Activated CD4-positive, alpha-beta T cell treated with anti-CD3 and anti-CD28 coated beads, Interleukin-10, Interleukin-2, amounts not matched to agents 100 ng/mL and 50 ng/mL, durations not matched to agents 16 hours and 8 hours (primary cell): ENCODE measurements around the gene PROB1.
A peak's percentile ranks its signal among the peaks of the same experiment; 100 is the strongest.
"Not testable (repeated sequence)": the region's sequence is repeated elsewhere in the genome, so short reads cannot be mapped to it uniquely, and the experiment has no call there.

Experiments
- DNase-seq: peaks from one replicate; pipeline ENCODE4 v3.0.0-alpha.2; 2020

PROB1 gene

GRCh38 chr5:139410993-139411828, 16.3 kb upstream of the PROB1 start:
- DNase-seq: no peak

GRCh38 chr5:139410121-139410992, 15.5 kb upstream of the PROB1 start:
- no peak for DNase-seq

- DNase-seq: not testable (repeated sequence)
Observed at GRCh38 chr5:139409116-139409515, 14.2 kb upstream of the PROB1 start.

- no peak for DNase-seq
Observed at GRCh38 chr5:139408191-139408590, 13.3 kb upstream of the PROB1 start.

GRCh38 chr5:139407517-139407916, 12.6 kb upstream of the PROB1 start:
- DNase-seq: no peak

GRCh38 chr5:139406963-139407362, 12.1 kb upstream of the PROB1 start:
- DNase-seq: no peak

- no peak for DNase-seq
Observed at GRCh38 chr5:139404484-139404840, 9.6 kb upstream of the PROB1 start.

- peak; percentile 99 for DNase-seq
Observed at GRCh38 chr5:139403787-139404483, 9.0 kb upstream of the PROB1 start, which contains the start of gene SPATA24. SPATA24 (minus strand) TSS chr5:139404089; CDS start chr5:139404060, 29 bp downstream.

GRCh38 chr5:139403418-139403786, 8.5 kb upstream of the PROB1 start:
- DNase-seq: no peak

- no peak for DNase-seq
Observed at GRCh38 chr5:139402561-139403158, 7.8 kb upstream of the PROB1 start.

GRCh38 chr5:139401546-139401945, 6.6 kb upstream of the PROB1 start:
- DNase-seq: no peak

- DNase-seq: peak; percentile 46
Observed at GRCh38 chr5:139399501-139400121, 4.7 kb upstream of the PROB1 start.

GRCh38 chr5:139397921-139398320, 3.0 kb upstream of the PROB1 start:
- no peak for DNase-seq

GRCh38 chr5:139396691-139397090, 1.8 kb upstream of the PROB1 start:
- DNase-seq: no peak

GRCh38 chr5:139395844-139396640, 1.1 kb upstream of the PROB1 start:
- no peak for DNase-seq

GRCh38 chr5:139394123-139394653, 716 bp downstream of the PROB1 start:
- peak; percentile 83 for DNase-seq

GRCh38 chr5:139393497-139394122, 1.3 kb downstream of the PROB1 start:
- DNase-seq: no peak

GRCh38 chr5:139392678-139393496, 2.0 kb downstream of the PROB1 start:
- DNase-seq: peak; percentile 94

GRCh38 chr5:139392324-139392677, 2.6 kb downstream of the PROB1 start:
- no peak for DNase-seq
